ENCODE data around the gene ZNF615.
"Not testable (repeated sequence)": the region's sequence is repeated elsewhere in the genome, so short reads cannot be mapped to it uniquely, and the experiment has no call there.

The ZNF615 gene

DNA sequence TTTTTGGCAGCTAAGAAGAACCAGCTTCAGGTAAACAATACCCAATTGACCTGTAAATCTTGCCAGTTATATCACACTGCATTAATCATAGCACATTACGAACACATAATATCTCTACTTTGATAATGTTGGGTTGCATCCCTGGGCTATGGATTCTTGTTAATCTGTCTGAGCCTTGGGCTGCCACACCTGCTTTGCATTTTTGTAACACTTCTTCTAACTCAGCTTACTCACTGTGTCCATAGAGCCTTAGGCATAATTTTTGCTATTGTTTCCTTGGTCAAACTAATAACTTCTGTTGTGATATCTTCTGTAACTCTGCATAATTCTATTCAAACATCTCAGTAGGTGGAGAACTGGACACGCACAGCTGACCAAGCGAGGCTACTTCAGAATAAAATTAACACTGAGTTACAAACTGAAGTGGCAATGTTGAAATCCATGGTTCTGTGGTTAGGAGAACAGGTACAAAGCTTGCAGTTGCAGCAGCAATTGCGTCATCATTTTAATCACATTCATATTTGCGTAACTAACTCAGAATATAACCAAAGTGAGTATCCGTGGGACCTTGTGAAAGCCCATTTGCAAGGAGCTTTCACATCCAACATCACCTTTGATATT lies 27.8 kb downstream of the ZNF615 start:
- DNase-seq, result no peak

DNA sequence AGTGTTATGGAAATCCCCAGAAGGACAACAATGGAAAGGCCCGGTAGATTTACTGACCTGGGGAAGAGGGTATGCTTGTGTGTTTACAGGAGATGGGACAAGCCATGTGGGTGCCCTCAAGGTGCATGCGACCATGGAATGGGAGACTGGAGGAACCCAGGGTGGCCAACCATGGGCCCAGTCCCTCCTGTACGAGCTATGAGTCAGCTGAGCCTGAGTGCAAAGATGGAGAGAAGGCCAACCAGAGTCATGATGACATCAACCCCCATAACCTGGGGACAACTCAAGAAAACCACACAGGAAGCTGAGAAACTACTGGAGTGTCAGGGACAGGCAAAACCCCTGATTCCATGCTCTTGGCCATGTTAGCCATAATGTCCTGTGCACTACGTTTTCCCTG lies 29.1 kb downstream of the ZNF615 start:
- DNase-seq, result no peak

DNA sequence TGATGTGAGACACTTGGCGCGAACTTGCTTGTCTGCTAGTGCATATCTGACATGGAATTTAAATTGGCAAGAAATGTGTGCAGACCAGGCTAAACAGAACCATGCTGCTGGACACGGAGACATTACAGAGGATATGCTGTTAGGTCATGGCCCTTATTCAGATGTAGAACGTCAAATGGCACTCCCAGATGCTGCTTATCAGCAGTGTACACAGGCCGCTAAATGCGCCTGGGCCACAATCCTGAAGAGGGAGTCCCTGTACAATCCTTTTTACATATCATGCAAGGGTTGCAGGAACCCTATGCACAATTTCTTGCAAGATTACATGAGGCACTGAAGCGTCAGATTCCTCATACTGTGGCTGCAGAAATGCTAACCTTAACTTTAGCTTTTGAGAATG lies 30.7 kb downstream of the ZNF615 start:
- no peak for DNase-seq

DNA sequence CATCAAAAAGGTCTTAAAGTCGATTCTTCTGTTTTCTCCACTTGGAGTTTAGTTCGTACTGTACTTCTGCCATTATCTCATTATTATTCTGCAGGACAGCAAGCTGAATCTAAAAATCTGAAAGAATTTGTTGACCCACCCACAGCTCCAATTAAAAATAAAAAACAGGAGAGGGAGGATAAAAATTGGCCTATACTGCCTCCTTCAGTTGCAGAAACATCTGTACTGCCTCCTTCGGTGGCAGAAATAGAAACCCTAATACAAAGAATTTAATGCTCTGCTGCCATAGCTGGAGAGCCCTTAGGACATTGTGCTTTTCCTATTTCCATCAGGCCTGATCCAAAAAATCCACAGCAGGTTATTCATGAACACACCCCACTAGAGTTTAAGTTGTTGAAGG lies 31.2 kb downstream of the ZNF615 start:
- DNase-seq, result no peak

DNA sequence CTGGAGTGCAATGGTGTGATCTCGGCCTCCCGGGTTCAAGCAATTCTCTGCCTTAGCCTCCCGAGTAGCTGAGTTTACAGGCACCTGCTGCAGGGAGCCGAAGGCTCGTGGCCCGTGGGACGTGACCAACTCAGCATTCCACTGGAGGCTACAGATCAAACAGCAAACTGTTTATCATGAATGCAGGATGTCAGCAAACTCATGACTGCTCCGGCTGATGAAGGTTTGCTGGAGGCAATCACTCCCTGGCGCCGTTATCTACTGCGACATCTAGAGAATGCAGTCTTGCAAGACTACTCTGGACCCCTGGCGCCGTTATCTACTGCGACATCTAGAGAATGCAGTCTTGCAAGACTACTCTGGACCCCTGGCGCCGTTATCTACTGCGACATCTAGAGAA lies 32.2 kb downstream of the ZNF615 start:
- not testable (repeated sequence) for DNase-seq

DNA sequence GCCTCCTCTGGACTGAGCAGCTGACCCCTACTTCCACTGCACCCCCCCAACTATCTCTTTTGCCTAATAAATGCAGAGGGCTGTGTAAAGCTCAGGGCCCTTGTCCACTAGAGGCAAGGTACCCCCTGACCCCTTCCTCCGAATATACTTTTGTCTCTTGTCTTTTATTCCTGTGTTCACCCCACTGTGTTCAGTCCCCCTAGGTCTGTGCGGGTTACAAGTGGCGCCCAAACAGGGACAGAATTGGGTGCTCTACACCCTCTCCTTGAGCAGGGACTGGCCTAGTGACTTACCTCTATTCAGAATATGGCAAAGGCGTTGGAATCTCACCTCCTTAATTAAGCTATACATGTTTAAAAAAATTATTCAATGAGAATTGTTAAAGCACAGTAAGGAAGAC lies 36.4 kb downstream of the ZNF615 start:
- no peak for DNase-seq

DNA sequence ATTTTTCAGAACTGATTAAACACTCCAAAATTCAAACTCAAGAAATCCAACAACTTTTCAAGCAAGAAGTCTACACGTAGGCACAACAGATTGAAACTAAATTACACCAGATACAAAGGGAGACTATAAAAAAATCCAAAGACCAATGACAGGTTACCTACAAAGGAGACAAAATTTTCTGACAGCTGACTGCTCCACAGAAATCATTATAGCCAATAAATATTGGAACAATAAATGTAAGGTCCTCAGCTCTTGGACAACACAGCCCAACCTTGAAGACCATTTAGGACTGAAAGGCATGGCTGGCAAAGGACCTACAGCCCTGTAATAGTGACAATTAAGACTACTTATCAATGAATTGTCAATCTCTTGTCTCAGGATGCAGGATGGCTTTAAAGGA lies 37.3 kb downstream of the ZNF615 start:
- DNase-seq, result no peak

DNA sequence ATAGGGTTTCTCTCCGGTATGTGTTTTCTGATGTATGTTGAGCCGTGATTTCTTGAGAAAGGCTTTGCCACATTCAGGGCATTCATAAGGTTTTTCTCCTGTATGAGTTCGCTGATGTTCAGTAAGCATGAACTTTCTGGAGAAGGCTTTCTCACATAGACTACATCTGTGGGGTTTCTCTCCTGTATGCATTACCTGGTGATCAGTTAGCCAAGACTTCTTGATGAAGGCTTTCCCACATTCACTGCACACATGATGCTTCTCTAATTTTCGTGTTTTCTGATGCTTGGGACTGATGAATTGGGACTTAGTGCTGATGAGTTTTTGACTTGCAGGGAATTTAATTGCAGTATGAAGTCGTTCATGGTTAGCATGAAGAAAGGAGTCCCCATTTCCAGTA lies 42.4 kb downstream of the ZNF615 start:
- DNase-seq, result no peak

DNA sequence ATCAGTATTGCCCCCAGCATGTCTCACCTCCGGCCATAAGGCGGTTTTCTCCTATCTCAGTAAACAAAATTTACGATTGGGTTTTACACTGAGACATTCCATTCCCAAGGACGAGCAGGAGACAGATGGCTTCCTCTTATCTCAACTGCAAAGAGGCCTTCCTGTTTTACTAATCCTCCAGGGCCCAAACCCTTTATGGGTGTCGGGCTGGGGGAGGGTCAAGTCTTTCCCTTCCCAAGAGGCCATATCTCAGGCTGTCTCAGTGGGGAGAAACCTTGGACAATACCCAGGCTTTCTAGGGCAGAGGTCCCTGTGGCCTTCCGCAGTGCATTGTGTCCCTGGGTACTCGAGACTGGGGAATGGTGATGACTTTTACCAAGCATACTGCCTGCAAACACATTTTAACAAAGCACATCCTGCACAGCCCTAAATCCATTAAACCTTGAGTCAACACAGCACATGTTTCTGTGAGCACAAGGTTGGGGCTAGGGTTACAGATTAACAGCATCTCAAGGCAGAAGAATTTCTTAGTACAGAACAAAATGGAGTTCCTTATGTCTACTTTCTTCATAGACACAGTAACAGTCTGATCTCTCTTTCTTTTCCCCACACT lies 47.3 kb downstream of the ZNF615 start:
- not testable (repeated sequence) for DNase-seq

DNA sequence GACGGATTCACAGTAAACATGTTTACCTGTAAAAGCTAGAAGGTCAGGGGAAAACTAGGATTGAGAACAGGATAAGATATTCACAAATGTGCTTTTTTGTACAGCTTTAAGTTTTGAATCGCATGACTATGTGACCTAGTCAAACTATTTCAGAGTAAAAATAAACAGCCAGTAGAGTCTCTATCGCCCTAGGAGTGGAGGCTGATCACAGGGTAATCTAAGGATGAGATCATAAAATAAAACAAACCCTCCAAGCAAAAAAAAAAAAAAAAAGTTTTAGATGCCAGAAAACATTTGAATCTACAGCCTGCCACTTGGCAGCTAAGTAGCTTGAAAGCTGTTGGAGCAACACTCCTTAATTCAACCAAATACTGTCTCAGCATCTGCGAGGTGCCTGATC lies 48.2 kb downstream of the ZNF615 start:
- DNase-seq, result no peak

DNA sequence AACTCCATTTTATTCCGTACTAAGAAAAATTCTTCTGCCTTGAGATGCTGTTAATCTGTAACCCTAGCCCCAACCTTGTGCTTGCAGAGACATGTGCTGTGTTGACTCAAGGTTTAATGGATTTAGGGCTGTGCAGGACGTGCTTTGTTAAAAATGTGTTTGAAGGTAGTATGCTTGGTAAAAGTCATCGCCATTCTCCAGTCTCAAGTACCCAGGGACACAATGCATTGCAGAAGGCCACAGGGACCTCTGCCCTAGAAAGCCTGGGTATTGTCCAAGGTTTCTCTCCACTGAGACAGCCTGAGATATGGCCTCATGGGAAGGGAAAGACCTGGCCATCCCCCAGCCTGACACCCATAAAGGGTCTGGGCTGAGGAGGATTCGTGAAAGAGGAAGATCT lies 50.2 kb downstream of the ZNF615 start:
- DNase-seq, result not testable (repeated sequence)

DNA sequence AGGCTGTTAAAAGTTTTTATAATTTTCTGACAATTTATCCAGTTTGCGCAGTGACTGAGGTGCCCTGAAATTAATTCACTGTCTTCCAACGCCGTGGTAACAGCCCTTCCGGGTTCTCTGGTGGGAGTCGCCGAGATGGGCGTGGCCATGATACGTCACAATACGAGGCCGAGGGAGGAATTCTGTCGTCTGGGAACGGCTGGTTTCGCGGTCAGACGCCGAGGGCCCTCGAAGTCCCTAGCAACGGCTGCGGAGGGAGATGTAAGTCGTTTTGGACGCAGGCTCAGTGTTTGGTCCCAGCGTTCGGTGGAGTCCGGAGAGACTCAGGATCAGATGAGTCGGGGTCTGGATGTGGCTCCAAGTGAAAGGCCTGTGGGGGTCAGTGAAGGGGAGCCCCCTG lies 59.0 kb downstream of the ZNF615 start:
- no peak for DNase-seq

DNA sequence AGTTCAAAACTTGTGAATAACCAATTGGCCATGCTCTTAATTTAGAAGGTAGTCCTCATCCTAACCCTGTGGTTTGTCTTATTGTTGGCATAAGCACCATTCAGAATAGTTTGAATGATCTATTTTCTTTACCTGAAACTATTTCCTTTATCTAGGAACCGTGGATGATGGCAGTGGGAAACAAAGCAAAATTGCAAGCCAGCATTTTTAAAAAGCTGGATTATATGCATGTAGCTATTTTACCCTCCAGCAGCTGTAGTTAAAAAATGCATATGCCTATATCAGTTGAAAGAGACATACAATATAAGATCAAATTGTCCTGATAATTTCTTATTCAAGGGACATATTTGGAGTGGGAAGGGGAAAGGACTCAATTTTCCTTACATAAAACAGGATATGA lies 61.4 kb downstream of the ZNF615 start:
- no peak for DNase-seq

DNA sequence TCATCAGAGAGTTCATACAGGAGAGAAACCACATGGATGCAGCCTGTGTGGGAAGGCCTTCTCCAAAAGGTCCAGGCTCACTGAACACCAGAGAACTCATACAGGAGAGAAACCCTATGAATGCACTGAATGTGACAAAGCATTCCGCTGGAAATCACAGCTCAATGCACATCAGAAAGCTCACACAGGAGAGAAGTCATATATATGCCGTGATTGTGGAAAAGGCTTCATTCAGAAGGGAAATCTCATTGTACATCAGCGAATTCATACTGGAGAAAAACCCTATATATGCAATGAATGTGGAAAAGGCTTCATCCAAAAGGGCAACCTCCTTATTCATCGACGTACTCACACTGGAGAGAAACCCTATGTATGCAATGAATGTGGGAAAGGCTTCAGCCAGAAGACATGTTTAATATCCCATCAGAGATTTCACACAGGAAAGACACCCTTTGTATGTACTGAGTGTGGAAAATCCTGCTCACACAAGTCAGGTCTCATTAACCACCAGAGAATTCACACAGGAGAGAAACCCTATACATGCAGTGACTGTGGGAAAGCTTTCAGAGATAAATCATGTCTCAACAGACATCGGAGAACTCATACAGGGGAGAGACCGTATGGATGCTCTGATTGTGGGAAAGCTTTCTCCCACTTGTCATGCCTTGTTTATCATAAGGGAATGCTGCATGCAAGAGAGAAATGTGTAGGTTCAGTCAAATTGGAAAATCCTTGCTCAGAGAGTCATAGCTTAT lies 63.0 kb downstream of the ZNF615 start:
- DNase-seq, result no peak
